Hair follicle dermal papilla cell (primary cell): Measurements from ENCODE around the gene CHRND. TPM values are rescaled to one million over a fixed set of nuclear protein-coding genes. Genes with fewer than 3 reads are reported as not detected.

Source experiments
- total RNA-seq: library from RNA; depleted of rRNA; stranded (reverse); fragments of >200 nt; gene quantifications from 2 replicates; pipeline ENCODE4 v1.2.3, GENCODE V29; 2012

Gene CHRND
- not detected in 2 replicates for total RNA-seq

GRCh38 chr2:232525791-232526371 lies at the start of gene CHRND:
Gene CHRND (plus strand): TSS chr2:232526160. CDS start chr2:232526216, 56 bp downstream.

GRCh38 chr2:232487385-232488096 lies 38.4 kb upstream of the CHRND start, which contains the start of gene ECEL1:
Gene ECEL1 (minus strand): TSS chr2:232487834. CDS start chr2:232486653, 1,181 bp downstream.

GRCh38 chr2:232519581-232520438 lies 6.2 kb upstream of the CHRND start, which contains the start of gene PRSS56:
Gene PRSS56 (plus strand): TSS chr2:232520388. CDS start chr2:232520599, 211 bp downstream.

DNA sequence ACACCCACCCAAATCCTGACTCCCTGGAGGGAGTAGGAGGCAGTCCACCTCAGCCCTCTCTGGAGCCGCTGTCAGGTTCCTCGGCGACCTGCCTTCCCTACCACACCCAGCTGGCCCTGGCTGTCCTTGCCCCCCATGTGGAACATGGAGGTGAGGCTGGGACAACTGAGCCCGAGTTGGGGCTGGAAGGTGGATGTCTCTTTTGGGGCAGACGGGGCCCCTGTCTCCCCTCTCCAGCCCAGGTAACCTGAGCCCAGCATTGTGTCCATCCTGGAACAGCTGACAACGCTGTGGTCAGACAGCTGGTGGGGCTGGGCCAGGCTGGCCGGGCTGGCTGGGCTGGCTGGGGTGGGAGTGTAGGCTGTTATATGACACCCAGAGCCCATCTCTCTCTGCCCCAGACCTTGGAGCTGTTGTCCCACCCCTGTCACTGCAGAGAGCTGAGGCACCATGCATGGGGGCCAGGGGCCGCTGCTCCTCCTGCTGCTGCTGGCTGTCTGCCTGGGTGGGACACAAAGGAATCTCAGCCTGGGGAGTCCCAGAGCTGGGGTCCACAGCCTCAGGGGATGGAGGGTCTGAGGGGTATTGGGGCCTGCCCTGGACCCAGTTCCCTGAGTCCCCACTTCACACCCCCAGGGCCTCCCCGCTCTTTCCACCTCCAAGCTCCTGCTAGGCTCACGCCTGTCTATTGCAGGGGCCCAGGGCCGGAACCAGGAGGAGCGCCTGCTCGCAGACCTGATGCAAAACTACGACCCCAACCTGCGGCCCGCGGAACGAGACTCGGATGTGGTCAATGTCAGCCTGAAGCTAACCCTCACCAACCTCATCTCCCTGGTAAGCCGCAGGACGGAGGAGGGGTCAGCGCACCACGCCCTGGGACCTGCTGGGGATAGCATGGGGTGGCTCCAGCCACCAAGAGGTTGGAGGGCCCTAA lies 13.6 kb downstream of the CHRND start, which contains the start of gene CHRNG:
CHRNG (plus strand) TSS at position 395 of the 934 bp plus-strand sequence; CDS start at position 451, 56 bp downstream.

GRCh38 chr2:232550354-232551249 lies 24.6 kb downstream of the CHRND start, which contains the start of the genes EIF4E2 and TIGD1:
Gene EIF4E2 (plus strand): TSS chr2:232550689. CDS start chr2:232550725, 36 bp downstream.
Gene TIGD1 (minus strand): TSS chr2:232550557. CDS start chr2:232549882, 675 bp downstream.

Other genes with a start within 250 kb of the CHRND start
- not detected in 2 replicates for gene ALPP, start 147.4 kb upstream of the CHRND start, total RNA-seq
- gene ALPG, start 119.3 kb upstream of the CHRND start, total RNA-seq, result not detected in 2 replicates
- not detected in 2 replicates for gene ALPI, start 70.0 kb upstream of the CHRND start, total RNA-seq
- gene ECEL1, start 38.3 kb upstream of the CHRND start, total RNA-seq, result not detected in 2 replicates
- not detected in 2 replicates for gene PRSS56, start 5.8 kb upstream of the CHRND start, total RNA-seq
- gene CHRNG, start 13.5 kb downstream of the CHRND start, total RNA-seq, result not detected in 2 replicates
- gene TIGD1, start 24.4 kb downstream of the CHRND start, total RNA-seq, result 5.3 and 6.5 TPM in 2 replicates
- gene EIF4E2, start 24.5 kb downstream of the CHRND start, total RNA-seq, result 79.3 and 88.6 TPM in 2 replicates
- 1.1 and 1.9 TPM in 2 replicates for gene EFHD1, start 107.4 kb downstream of the CHRND start, total RNA-seq
- 57.7 and 63.0 TPM in 2 replicates for gene GIGYF2, start 171.2 kb downstream of the CHRND start, total RNA-seq